MCF 10A (cell line): Measurements from ENCODE around the gene ASB8. TPM values are rescaled to one million over a fixed set of nuclear protein-coding genes. Genes with fewer than 3 reads are reported as not detected.

Experiments used
- BruUV-seq: library from RNA; stranded (reverse); fragments of 400-500 nt; replicated peaks from 2 replicates; lab custom pipeline; 2021; lab: Mats Ljungman, UMichigan
- CTCF ChIA-PET: fragments of 300-600 bp; sonication (Branson Sonifier 250); formaldehyde crosslinking; extraction: SDS; loops from one replicate; lab custom pipeline; 2021; ENCODE audit warnings: antibody characterized with exemption, inconsistent platforms; lab: Yijun Ruan, JAX
- POLR2A ChIA-PET: fragments of 300-600, 350-650 bp; sonication (Branson Sonifier 250); formaldehyde crosslinking; extraction: SDS; loops from one replicate; lab custom pipeline; 2020; ENCODE audit warnings: antibody characterized with exemption, inconsistent platforms; lab: Yijun Ruan, JAX
- DNase-seq: peaks from one replicate; pipeline ENCODE4 v3.0.0-alpha.2; 2018; ENCODE audit not compliant: unreplicated experiment
- H3K27ac Mint-ChIP-seq: one replicate; pipeline ENCODE4 v1.8.0; 2022; ENCODE audit warnings: mild to moderate bottlenecking, low read depth, mixed read lengths; ENCODE audit not compliant: unreplicated experiment
- H3K27me3 Mint-ChIP-seq: one replicate; pipeline ENCODE4 v1.8.0; 2022; ENCODE audit warnings: mixed read lengths; ENCODE audit not compliant: insufficient read depth, unreplicated experiment
- H3K36me3 Mint-ChIP-seq: one replicate; pipeline ENCODE4 v1.8.0; 2022; ENCODE audit warnings: mild to moderate bottlenecking, moderate library complexity, mixed read lengths; ENCODE audit not compliant: insufficient read depth, unreplicated experiment
- H3K4me1 Mint-ChIP-seq: one replicate; pipeline ENCODE4 v1.8.0; 2022; ENCODE audit warnings: mixed read lengths; ENCODE audit not compliant: insufficient read depth, unreplicated experiment
- H3K4me3 Mint-ChIP-seq: one replicate; pipeline ENCODE4 v1.8.0; 2022; ENCODE audit warnings: mild to moderate bottlenecking, moderate library complexity, mixed read lengths; ENCODE audit not compliant: unreplicated experiment
- H3K9me3 Mint-ChIP-seq: one replicate; pipeline ENCODE4 v1.8.0; 2022; ENCODE audit warnings: mixed read lengths; ENCODE audit not compliant: unreplicated experiment
- CTCF ChIP-seq: fragments of 200-600 bp; IDR thresholded peaks from one replicate; pipeline ENCODE4 v1.8.0; 2022; ENCODE audit warnings: antibody characterized with exemption, mild to moderate bottlenecking; ENCODE audit not compliant: unreplicated experiment
- intact Hi-C: fragments of 100-400 bp; cut with micrococcal nuclease; formaldehyde crosslinking; loops from 2 replicates; pipeline ENCODE4 v1.14.1; 2022
- total RNA-seq: library from RNA; stranded (reverse); gene quantifications from 2 replicates; pipeline ENCODE4 v1.2.3, GENCODE V29; 2022

The ASB8 gene
- total RNA-seq, 1 experiment from 2014 or later = 24.0 TPM

GRCh38 chr12:48183876-48184548, 26.7 kb upstream of the ASB8 start:
- TF ChIP-seq CTCF = no peak
- Mint-ChIP-seq H3K27ac (no peak overlapping the region), H3K4me3 (peak overlapping the region; percentile 70), H3K9me3 (no peaks in the 10 kb centered on the region), H3K4me1 (peaks cover 5% of the 10 kb centered on the region), H3K36me3 (no peaks in the 10 kb centered on the region), H3K27me3 (peaks cover 73% of the 10 kb centered on the region)
- no TSS peak for BruUV-seq
- ChIA-PET CTCF (no interaction called here), POLR2A (no interaction called here)
- no peak for DNase-seq
- intact Hi-C loops = no loop called here

GRCh38 chr12:48183091-48183875, 26.0 kb upstream of the ASB8 start, which contains the start of gene CCDC184:
TSS of gene CCDC184 (plus strand) at chr12:48183644. CDS start at chr12:48184123, 479 bp downstream.
- Mint-ChIP-seq H3K4me3 (peak within 1 kb of the TSS; percentile 70), H3K27ac (no peak within 1 kb of the TSS), H3K4me1 (peaks cover 5% of the 10 kb centered on the region), H3K27me3 (peaks cover 80% of the 10 kb centered on the region), H3K9me3 (no peaks in the 10 kb centered on the region), H3K36me3 (no peaks in the 10 kb centered on the region)
- CTCF ChIA-PET = interaction anchor here (0.8 to 1.2 kb wide), 2 partner anchors 11 to 18 kb away, joined by 3 to 10 read pairs; no protein-coding TSS in a partner anchor
- no TSS peak for BruUV-seq
- POLR2A ChIA-PET = interaction anchor here (0.6 kb wide), 1 partner anchor 354 kb away, joined by 3 read pairs; no protein-coding TSS in a partner anchor
- TF ChIP-seq CTCF = no peak
- DNase-seq = no peak
- intact Hi-C loops = no loop called here

GRCh38 chr12:48182631-48183030, 25.3 kb upstream of the ASB8 start:
- H3K36me3 Mint-ChIP-seq = no peaks in the 10 kb centered on the region
- peak overlapping the region; percentile 70 for H3K4me3 Mint-ChIP-seq
- H3K27ac Mint-ChIP-seq = no peak overlapping the region
- TF ChIP-seq CTCF = no peak
- CTCF ChIA-PET = interaction anchor here (0.6 to 1.2 kb wide), 4 partner anchors 11 to 94 kb away, joined by 3 to 10 read pairs (median 4); no protein-coding TSS in a partner anchor
- peaks cover 5% of the 10 kb centered on the region for H3K4me1 Mint-ChIP-seq
- intact Hi-C loops = no loop called here
- no TSS peak for BruUV-seq
- POLR2A ChIA-PET = no interaction called here
- peaks cover 87% of the 10 kb centered on the region for H3K27me3 Mint-ChIP-seq
- H3K9me3 Mint-ChIP-seq = no peaks in the 10 kb centered on the region
- DNase-seq = no peak
